Esophagus (tissue), 2 donors: ENCODE results near the gene SLC6A3. TPM values are rescaled to one million over a fixed set of nuclear protein-coding genes. Genes with fewer than 3 reads are reported as not detected.

Experiments
- H3K27ac ChIP-seq, 2 donors: one replicate each; pipeline ENCODE4 v1.5.1; 2013; ENCODE audit warnings: low read depth in 2 of 2, mild to moderate bottlenecking in 2 of 2, inconsistent platforms in 1 of 2, low read length in 1 of 2, moderate library complexity in 1 of 2
- H3K27me3 ChIP-seq, 2 donors: one replicate each; pipeline ENCODE4 v1.6.1; 2013; ENCODE audit warnings: low read length in 2 of 2, control low read depth in 1 of 2, mild to moderate bottlenecking in 1 of 2; ENCODE audit not compliant: insufficient read depth in 2 of 2, control insufficient read depth in 1 of 2
- H3K36me3 ChIP-seq, 2 donors: one replicate each; pipeline ENCODE4 v1.6.1; 2013; ENCODE audit warnings: low read length in 1 of 2; ENCODE audit not compliant: control insufficient read depth in 2 of 2, insufficient read depth in 2 of 2
- H3K4me1 ChIP-seq, 2 donors: one replicate each; pipeline ENCODE4 v1.6.1; 2013; ENCODE audit warnings: low read length in 1 of 2; ENCODE audit not compliant: control insufficient read depth in 2 of 2, insufficient read depth in 2 of 2
- H3K4me3 ChIP-seq, 2 donors: one replicate each; pipeline ENCODE4 v1.5.1; 2013; ENCODE audit warnings: low read length in 2 of 2, mild to moderate bottlenecking in 2 of 2, low read depth in 1 of 2, moderate library complexity in 1 of 2
- H3K9me3 ChIP-seq, 2 donors: one replicate each; pipeline ENCODE4 v1.6.1; 2013; ENCODE audit warnings: mild to moderate bottlenecking in 2 of 2, low read depth in 1 of 2, low read length in 1 of 2, moderate library complexity in 1 of 2; ENCODE audit not compliant: control insufficient read depth in 2 of 2, insufficient read depth in 1 of 2
- WGBS, 2 donors: extraction: QIAGEN DNeasy Blood & Tissue Kit; methylation state at CpG; one replicate each; pipeline ENCODE4 v1.1.7; 2013; 5-methylcytosine and 5-hydroxymethylcytosine counted together
- polyA plus RNA-seq, 2 donors: library from polyadenylated mRNA; stranded (reverse); fragments of 200-250 nt; gene quantifications; one replicate each; pipeline ENCODE4 v1.2.3, GENCODE V29; 2013
- donor health status: healthy with polysubstance abuse.
- donor health status: Bipolar disorder and iron deficiency.

Gene SLC6A3
- polyA plus RNA-seq, 2 donors, result 0.11 TPM; not detected in 1

GRCh38 chr5:1371218-1371971 lies 73.8 kb downstream of the SLC6A3 start:
- Histone ChIP-seq H3K9me3 (no peaks in the 10 kb centered on the region), H3K27me3 (no peaks in the 10 kb centered on the region), H3K36me3 (no peaks in the 10 kb centered on the region), H3K4me3 (no peak overlapping the region), H3K4me1 (no peaks in the 10 kb centered on the region), H3K27ac (no peak overlapping the region)
- 78 to 80% methylated on average over 13 of the region's 13 CpGs for WGBS, 2 donors

- no peak overlapping the region for H3K4me3 ChIP-seq
- no peaks in the 10 kb centered on the region for H3K36me3 ChIP-seq
- 79 to 84% methylated on average over 7 of the region's 7 CpGs for WGBS, 2 donors
- H3K27me3 ChIP-seq, result no peaks in the 10 kb centered on the region
- no peaks in the 10 kb centered on the region for H3K4me1 ChIP-seq
- H3K27ac ChIP-seq, result no peak overlapping the region
- H3K9me3 ChIP-seq, result no peaks in the 10 kb centered on the region
Observed at GRCh38 chr5:1370006-1370405, 75.2 kb downstream of the SLC6A3 start.

GRCh38 chr5:1368756-1369155 lies 76.5 kb downstream of the SLC6A3 start:
- Histone ChIP-seq H3K36me3 (no peaks in the 10 kb centered on the region), H3K9me3 (no peaks in the 10 kb centered on the region), H3K27me3 (no peaks in the 10 kb centered on the region), H3K27ac (no peak overlapping the region), H3K4me1 (no peaks in the 10 kb centered on the region), H3K4me3 (no peak overlapping the region)
- 76 to 78% methylated on average over 4 of the region's 4 CpGs for WGBS, 2 donors

DNA sequence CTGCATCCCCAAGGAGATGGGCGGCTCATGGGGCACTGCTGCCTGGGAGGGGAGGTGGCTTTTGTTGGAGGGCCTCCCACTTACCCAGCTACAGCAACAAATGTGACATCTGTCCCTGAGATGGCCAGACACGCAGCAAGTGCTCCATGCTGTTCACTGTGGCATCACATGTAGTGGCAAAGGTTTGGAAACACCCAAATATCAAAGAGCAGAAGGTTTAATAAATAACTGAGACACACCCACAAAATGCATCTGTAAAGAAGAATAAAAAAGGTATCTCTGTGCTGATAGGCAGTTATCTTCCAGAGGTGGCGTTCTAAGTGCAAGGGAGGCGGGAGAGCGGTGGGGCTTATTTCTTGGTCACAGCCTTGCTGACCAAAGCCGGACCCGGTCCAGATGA lies 77.0 kb downstream of the SLC6A3 start:
- Histone ChIP-seq H3K27me3 (no peaks in the 10 kb centered on the region), H3K36me3 (no peaks in the 10 kb centered on the region), H3K9me3 (no peaks in the 10 kb centered on the region), H3K4me1 (no peaks in the 10 kb centered on the region), H3K4me3 (no peak overlapping the region), H3K27ac (no peak overlapping the region)
- WGBS, 2 donors, result 80 to 85% methylated on average over 7 of the region's 7 CpGs

- Histone ChIP-seq H3K9me3 (no peaks in the 10 kb centered on the region), H3K27me3 (no peaks in the 10 kb centered on the region), H3K27ac (no peak overlapping the region), H3K4me1 (no peaks in the 10 kb centered on the region), H3K36me3 (no peaks in the 10 kb centered on the region), H3K4me3 (no peak overlapping the region)
- 70 to 75% methylated on average over 7 of the region's 7 CpGs for WGBS, 2 donors
Observed at GRCh38 chr5:1367149-1367548, 78.1 kb downstream of the SLC6A3 start.

- Histone ChIP-seq H3K27me3 (no peaks in the 10 kb centered on the region), H3K36me3 (no peaks in the 10 kb centered on the region), H3K9me3 (no peaks in the 10 kb centered on the region), H3K27ac (no peak overlapping the region), H3K4me3 (no peak overlapping the region), H3K4me1 (no peaks in the 10 kb centered on the region)
- 85 to 89% methylated on average over 14 of the region's 14 CpGs for WGBS, 2 donors
Observed at GRCh38 chr5:1366514-1366913, 78.7 kb downstream of the SLC6A3 start.

- Histone ChIP-seq H3K27me3 (no peaks in the 10 kb centered on the region), H3K4me3 (no peak overlapping the region), H3K36me3 (no peaks in the 10 kb centered on the region), H3K4me1 (no peaks in the 10 kb centered on the region), H3K9me3 (no peaks in the 10 kb centered on the region), H3K27ac (no peak overlapping the region)
- WGBS, 2 donors, result 66 to 75% methylated on average over 9 of the region's 9 CpGs
Observed at GRCh38 chr5:1364211-1364610, 81.0 kb downstream of the SLC6A3 start.

DNA sequence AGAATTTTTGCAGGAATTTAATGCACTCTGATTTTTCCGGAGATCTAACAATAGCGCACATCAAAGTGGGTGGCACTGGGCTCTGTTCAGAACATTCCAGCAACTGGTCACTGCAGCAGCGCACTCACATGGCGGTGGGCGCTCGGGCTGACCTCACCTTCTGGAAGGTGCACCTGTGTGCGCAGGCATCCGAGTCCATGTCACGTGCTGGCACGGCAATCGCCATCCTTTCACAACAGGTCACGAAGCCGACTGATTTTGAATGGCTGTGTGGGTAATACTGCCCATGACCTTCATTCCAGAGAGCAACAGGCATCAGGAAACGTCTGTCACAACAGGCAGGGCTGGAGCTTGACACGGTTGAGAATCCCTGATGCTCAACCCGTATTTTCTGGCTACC lies 81.7 kb downstream of the SLC6A3 start:
- no peaks in the 10 kb centered on the region for H3K36me3 ChIP-seq
- H3K27ac ChIP-seq, result no peak overlapping the region
- H3K4me1 ChIP-seq, result no peaks in the 10 kb centered on the region
- no peak overlapping the region for H3K4me3 ChIP-seq
- 76 to 79% methylated on average over 16 of the region's 16 CpGs for WGBS, 2 donors
- H3K9me3 ChIP-seq, result no peaks in the 10 kb centered on the region
- H3K27me3 ChIP-seq, result no peaks in the 10 kb centered on the region

DNA sequence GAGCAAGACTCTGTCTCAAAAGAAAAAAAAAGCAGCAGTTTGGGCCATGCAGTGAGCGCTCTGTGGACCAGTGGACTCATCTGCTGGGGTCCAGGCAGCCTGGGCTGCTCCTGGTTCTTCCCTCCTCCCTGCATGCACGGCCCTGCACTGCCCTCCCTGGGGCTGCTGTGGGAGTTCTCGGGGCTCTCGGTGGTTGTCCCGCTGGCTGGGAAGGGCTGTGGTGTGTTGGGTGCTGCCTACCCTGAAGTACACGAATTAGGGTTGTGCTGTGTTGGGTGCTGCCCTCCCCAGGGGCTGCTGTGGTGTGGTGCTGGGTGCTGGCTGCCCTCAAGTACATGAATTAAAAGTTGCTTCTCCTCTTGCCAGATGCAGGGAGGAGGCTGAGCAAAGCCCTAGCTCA lies 82.1 kb downstream of the SLC6A3 start:
- H3K27ac ChIP-seq, result no peak overlapping the region
- no peaks in the 10 kb centered on the region for H3K27me3 ChIP-seq
- no peak overlapping the region for H3K4me3 ChIP-seq
- H3K36me3 ChIP-seq, result no peaks in the 10 kb centered on the region
- H3K4me1 ChIP-seq, result no peaks in the 10 kb centered on the region
- H3K9me3 ChIP-seq, result no peaks in the 10 kb centered on the region
- 38 to 45% methylated on average over 6 of the region's 6 CpGs for WGBS, 2 donors
